OCI-LY1 (cell line): ENCODE data around the gene DPYSL3.
"Not testable (repeated sequence)": the region's sequence is repeated elsewhere in the genome, so short reads cannot be mapped to it uniquely, and the experiment has no call there.

Source experiments
- H2AFZ ChIP-seq: fragments of 200-600 bp; sonication (generic), shearing (Covaris generic); 2 replicates; pipeline ENCODE4 v1.6.0; 2014; ENCODE audit warnings: antibody characterized with exemption, mild to moderate bottlenecking, low read length
- H3F3A ChIP-seq: fragments of 200-600 bp; sonication (generic), shearing (Covaris generic); 2 replicates; pipeline ENCODE4 v1.6.0; 2014; ENCODE audit warnings: mild to moderate bottlenecking, antibody characterized with exemption, low read length, moderate library complexity; ENCODE audit not compliant: insufficient read depth
- H3K27ac ChIP-seq: fragments of 200-600 bp; sonication (generic); 2 replicates; pipeline ENCODE4 v1.5.1; 2014; ENCODE audit warnings: low read length, mixed run types, mild to moderate bottlenecking, low read depth; ENCODE audit not compliant: poor library complexity, severe bottlenecking
- H3K27me3 ChIP-seq: fragments of 200-600 bp; sonication (generic); 2 replicates; pipeline ENCODE4 v1.6.0; 2014; ENCODE audit warnings: antibody characterized with exemption, mild to moderate bottlenecking, low read length, moderate library complexity; ENCODE audit not compliant: insufficient read depth
- H3K36me3 ChIP-seq: fragments of 200-600 bp; sonication (generic); 2 replicates; pipeline ENCODE4 v1.6.1; 2014; ENCODE audit warnings: mild to moderate bottlenecking, antibody characterized with exemption, low read length, moderate library complexity, mixed read lengths; ENCODE audit not compliant: insufficient read depth
- H3K4me1 ChIP-seq: fragments of 200-600 bp; sonication (generic); 2 replicates; pipeline ENCODE4 v1.5.1; 2014; ENCODE audit warnings: mild to moderate bottlenecking, low read length, moderate library complexity; ENCODE audit not compliant: insufficient read depth, severe bottlenecking
- H3K4me2 ChIP-seq: fragments of 200-600 bp; sonication (generic), shearing (Covaris generic); 2 replicates; pipeline ENCODE4 v1.6.1; 2014; ENCODE audit warnings: low read length
- H3K4me3 ChIP-seq: fragments of 200-600 bp; sonication (generic); 2 replicates; pipeline ENCODE4 v1.5.1; 2014; ENCODE audit warnings: low read length, low read depth, mild to moderate bottlenecking, mixed read lengths; ENCODE audit not compliant: poor library complexity, severe bottlenecking
- H3K79me2 ChIP-seq: fragments of 200-600 bp; shearing (Covaris generic); 2 replicates; pipeline ENCODE4 v1.6.1; 2016; ENCODE audit warnings: mixed run types, low read length, mixed read lengths; ENCODE audit not compliant: insufficient read depth
- H3K9ac ChIP-seq: fragments of 200-600 bp; sonication (generic), shearing (Covaris generic); 2 replicates; pipeline ENCODE4 v1.6.1; 2014; ENCODE audit warnings: mild to moderate bottlenecking, low read length, mixed read lengths
- H3K9me2 ChIP-seq: fragments of 200-600 bp; sonication (generic), shearing (Covaris generic); 2 replicates; pipeline ENCODE4 v1.6.1; 2014; ENCODE audit warnings: low read depth, mild to moderate bottlenecking, low read length, mixed read lengths
- H3K9me3 ChIP-seq: fragments of 200-600 bp; shearing (Covaris generic); 2 replicates; pipeline ENCODE4 v1.6.1; 2014; ENCODE audit warnings: low read length, mixed read lengths
- H4K20me1 ChIP-seq: fragments of 200-600 bp; sonication (generic), shearing (Covaris generic); 2 replicates; pipeline ENCODE4 v1.6.0; 2016; ENCODE audit warnings: mild to moderate bottlenecking, low read length; ENCODE audit not compliant: insufficient read depth
- EZH2 ChIP-seq: fragments of 200-600 bp; sonication (generic), shearing (Covaris generic); IDR thresholded peaks from 2 replicates; pipeline ENCODE4 v1.8.0; 2017; ENCODE audit warnings: borderline replicate concordance, mixed run types, mild to moderate bottlenecking, antibody characterized with exemption, low read length, moderate library complexity, mixed read lengths
- TF ChIP-seq, protein P1 (sequence below): fragments of 200-600 bp; sonication (generic), shearing (Covaris generic); IDR thresholded peaks from 2 replicates; pipeline ENCODE4 v1.5.1; 2017; ENCODE audit warnings: mild to moderate bottlenecking, antibody characterized with exemption, low read length, moderate library complexity, mixed read lengths

Gene DPYSL3

DNA sequence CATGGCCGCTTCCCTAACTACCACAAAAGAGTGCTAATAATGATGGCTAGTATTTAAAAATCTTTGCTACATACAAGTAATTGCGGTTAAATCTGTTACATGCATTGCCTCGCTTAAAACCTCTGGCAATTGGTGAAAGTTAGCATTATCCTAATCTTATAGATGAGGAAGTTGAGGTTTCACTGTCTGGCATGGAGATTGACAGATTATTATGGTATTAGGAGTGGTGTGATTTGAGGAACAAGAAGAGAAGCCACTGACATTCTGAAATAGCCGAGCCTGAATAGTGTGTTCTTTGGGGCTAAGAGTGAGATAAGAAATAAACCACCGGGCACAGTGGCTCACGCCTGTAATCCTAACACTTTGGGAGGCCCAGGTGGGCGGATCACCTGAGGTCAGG is 45.3 kb upstream of the DPYSL3 start:
- Histone ChIP-seq H3K27me3 (no peaks in the 10 kb centered on the region), H3K36me3 (no peaks in the 10 kb centered on the region)
- no peak for TF ChIP-seq EZH2
- TF ChIP-seq, protein P1, sequence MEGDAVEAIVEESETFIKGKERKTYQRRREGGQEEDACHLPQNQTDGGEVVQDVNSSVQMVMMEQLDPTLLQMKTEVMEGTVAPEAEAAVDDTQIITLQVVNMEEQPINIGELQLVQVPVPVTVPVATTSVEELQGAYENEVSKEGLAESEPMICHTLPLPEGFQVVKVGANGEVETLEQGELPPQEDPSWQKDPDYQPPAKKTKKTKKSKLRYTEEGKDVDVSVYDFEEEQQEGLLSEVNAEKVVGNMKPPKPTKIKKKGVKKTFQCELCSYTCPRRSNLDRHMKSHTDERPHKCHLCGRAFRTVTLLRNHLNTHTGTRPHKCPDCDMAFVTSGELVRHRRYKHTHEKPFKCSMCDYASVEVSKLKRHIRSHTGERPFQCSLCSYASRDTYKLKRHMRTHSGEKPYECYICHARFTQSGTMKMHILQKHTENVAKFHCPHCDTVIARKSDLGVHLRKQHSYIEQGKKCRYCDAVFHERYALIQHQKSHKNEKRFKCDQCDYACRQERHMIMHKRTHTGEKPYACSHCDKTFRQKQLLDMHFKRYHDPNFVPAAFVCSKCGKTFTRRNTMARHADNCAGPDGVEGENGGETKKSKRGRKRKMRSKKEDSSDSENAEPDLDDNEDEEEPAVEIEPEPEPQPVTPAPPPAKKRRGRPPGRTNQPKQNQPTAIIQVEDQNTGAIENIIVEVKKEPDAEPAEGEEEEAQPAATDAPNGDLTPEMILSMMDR, result no peak

DNA sequence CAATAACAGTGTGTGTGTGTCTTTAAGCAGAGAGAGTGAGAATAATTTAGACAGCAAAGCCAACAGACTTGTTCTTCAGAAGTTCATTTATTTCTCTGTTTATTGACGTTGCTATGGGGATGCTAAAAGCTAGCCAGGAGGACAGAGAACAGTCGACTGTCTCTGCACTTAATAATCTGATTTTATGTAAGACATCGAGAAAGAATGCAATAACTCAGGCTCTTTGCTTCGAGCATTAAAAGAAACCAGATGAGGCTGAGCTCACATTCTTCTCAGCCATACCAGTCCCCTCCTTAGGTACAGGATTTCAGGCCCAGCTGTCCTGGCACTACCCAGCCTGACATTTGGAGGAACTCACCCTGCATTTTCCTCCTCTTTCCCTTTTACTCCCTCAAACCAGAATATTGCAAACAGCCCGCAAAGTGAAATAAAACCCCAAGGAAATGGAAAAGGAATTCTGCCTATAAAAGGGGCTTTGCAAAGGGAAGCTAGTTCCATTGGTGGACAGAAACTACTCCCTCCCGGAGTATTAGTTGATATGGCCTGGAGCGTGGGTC is 44.5 kb upstream of the DPYSL3 start:
- no peaks in the 10 kb centered on the region for H3K36me3 ChIP-seq
- H3K9ac ChIP-seq, result no peak overlapping the region
- H3F3A ChIP-seq, result no peaks in the 10 kb centered on the region
- H3K9me3 ChIP-seq, result no peaks in the 10 kb centered on the region
- H2AFZ ChIP-seq, result no peak overlapping the region
- no peaks in the 10 kb centered on the region for H3K4me1 ChIP-seq
- no peak overlapping the region for H3K4me2 ChIP-seq
- no peaks in the 10 kb centered on the region for H3K79me2 ChIP-seq
- H3K4me3 ChIP-seq, result no peak overlapping the region
- no peaks in the 10 kb centered on the region for H3K9me2 ChIP-seq
- no peaks in the 10 kb centered on the region for H3K27me3 ChIP-seq
- no peak overlapping the region for H3K27ac ChIP-seq
- TF ChIP-seq, protein P1, result no peak
- TF ChIP-seq EZH2, result no peak
- no peaks in the 10 kb centered on the region for H4K20me1 ChIP-seq

More for the DNA sequence above, 45.3 kb upstream of the DPYSL3 start:
- no peaks in the 10 kb centered on the region for H4K20me1 ChIP-seq
- H3K4me2 ChIP-seq, result no peak overlapping the region
- H3K9ac ChIP-seq, result no peak overlapping the region
- no peaks in the 10 kb centered on the region for H3F3A ChIP-seq
- H3K79me2 ChIP-seq, result no peaks in the 10 kb centered on the region
- H3K9me3 ChIP-seq, result no peaks in the 10 kb centered on the region
- no peak overlapping the region for H2AFZ ChIP-seq
- no peaks in the 10 kb centered on the region for H3K4me1 ChIP-seq
- H3K27ac ChIP-seq, result no peak overlapping the region
- no peak overlapping the region for H3K4me3 ChIP-seq
- H3K9me2 ChIP-seq, result no peaks in the 10 kb centered on the region

DNA sequence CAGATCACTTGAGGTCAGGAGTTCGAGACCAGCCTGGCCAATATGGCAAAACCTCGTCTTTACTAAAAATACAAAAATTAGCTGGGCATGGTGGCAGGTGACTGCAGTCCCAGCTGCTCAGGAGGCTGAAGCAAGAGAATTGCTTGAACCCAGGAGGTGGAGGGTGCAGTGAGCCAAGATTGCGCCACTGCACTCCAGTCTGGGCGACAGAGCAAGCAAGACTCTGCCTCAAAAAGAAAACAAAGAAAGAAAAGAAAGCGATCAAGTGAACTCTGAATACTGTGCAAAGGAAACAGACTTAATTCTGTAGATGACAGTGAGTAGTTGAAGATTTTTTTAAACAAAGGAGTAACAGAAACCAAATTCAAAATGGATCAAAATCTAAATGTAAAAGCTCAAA is 43.9 kb upstream of the DPYSL3 start:
- not testable (repeated sequence) for H3K9me3 ChIP-seq, H3K9me2 ChIP-seq, H3K36me3 ChIP-seq, H3K9ac ChIP-seq, H3K4me1 ChIP-seq, H3F3A ChIP-seq, H3K79me2 ChIP-seq, H3K4me2 ChIP-seq, H3K27ac ChIP-seq, H3K27me3 ChIP-seq, H3K4me3 ChIP-seq, H4K20me1 ChIP-seq, H2AFZ ChIP-seq

DNA sequence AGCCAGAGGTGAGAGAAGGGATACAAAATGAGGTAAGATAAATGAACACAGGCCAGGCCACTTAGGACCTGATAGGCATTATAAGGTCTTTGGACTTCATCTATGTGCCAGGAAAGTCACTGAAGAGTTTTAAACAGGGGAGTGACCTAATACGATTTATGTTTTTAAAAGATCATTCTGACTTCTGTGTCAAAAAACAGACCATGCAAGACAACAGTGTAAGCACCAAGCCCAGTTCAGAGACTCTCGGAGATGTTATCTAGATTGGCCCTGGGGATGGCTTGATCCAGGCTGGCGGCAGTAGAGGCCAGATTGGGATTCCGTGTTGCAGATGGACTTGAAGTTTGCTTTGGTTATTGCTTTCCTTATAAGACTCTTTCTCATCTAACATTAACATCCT is 43.0 kb upstream of the DPYSL3 start:
- Histone ChIP-seq H3K9ac (no peak overlapping the region), H3K36me3 (no peaks in the 10 kb centered on the region), H3K79me2 (no peaks in the 10 kb centered on the region), H4K20me1 (no peaks in the 10 kb centered on the region), H3K4me1 (no peaks in the 10 kb centered on the region), H3K27me3 (no peaks in the 10 kb centered on the region), H3K27ac (no peak overlapping the region), H2AFZ (no peak overlapping the region), H3K4me3 (no peak overlapping the region), H3K9me3 (no peaks in the 10 kb centered on the region), H3K9me2 (no peaks in the 10 kb centered on the region), H3K4me2 (no peak overlapping the region), H3F3A (no peaks in the 10 kb centered on the region)
- TF ChIP-seq, protein P1, result no peak
- no peak for TF ChIP-seq EZH2
